ENCODE measurements around the gene ICAM5. TPM values are rescaled to one million over a fixed set of nuclear protein-coding genes. Genes with fewer than 3 reads are reported as not detected.
A peak's percentile ranks its signal among the peaks of the same experiment; 100 is the strongest.

ICAM5 gene
- polyA plus RNA-seq, 1 donor (not counting 4 experiments of a cell fraction or from before 2014, with no cell fraction given) = 0.20 TPM

- DNase-seq (ENCODE audit: low read depth, low spot score) = no peak
- H4K20me1 ChIP-seq (ENCODE audit: control insufficient read depth, extremely low read depth, insufficient read depth, low read length) = no peaks in the 10 kb centered on the region
- no peak for FAIRE-seq
- H3K4me2 ChIP-seq (ENCODE audit: control insufficient read depth, extremely low read depth, insufficient read depth, low read depth, low read length) = peak overlapping the region; percentile 76
- H2AFZ ChIP-seq (ENCODE audit: control insufficient read depth, low read length) = peak overlapping the region; percentile 66
- no peaks in the 10 kb centered on the region for H3K9me1 ChIP-seq (ENCODE audit: control insufficient read depth, extremely low read depth, insufficient read depth, low read length)
- dilution Hi-C loops (cut with MboI; ENCODE audit: extremely low pct_ligation_motif_present, low sequenced_read_pairs) = no loop called here
- TF ChIP-seq EZH2 (IDR thresholded peaks at IDR 0.05; ENCODE audit: low read length) = no peak
- TF ChIP-seq, protein P1, sequence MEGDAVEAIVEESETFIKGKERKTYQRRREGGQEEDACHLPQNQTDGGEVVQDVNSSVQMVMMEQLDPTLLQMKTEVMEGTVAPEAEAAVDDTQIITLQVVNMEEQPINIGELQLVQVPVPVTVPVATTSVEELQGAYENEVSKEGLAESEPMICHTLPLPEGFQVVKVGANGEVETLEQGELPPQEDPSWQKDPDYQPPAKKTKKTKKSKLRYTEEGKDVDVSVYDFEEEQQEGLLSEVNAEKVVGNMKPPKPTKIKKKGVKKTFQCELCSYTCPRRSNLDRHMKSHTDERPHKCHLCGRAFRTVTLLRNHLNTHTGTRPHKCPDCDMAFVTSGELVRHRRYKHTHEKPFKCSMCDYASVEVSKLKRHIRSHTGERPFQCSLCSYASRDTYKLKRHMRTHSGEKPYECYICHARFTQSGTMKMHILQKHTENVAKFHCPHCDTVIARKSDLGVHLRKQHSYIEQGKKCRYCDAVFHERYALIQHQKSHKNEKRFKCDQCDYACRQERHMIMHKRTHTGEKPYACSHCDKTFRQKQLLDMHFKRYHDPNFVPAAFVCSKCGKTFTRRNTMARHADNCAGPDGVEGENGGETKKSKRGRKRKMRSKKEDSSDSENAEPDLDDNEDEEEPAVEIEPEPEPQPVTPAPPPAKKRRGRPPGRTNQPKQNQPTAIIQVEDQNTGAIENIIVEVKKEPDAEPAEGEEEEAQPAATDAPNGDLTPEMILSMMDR (optimal IDR thresholded peaks at IDR 0.05 in 1 of 3, IDR thresholded peaks at IDR 0.05 in 1 of 3, conservative IDR thresholded peaks at IDR 0.05 in 1 of 3; ENCODE audit: extremely low read depth in 1 of 3, insufficient read depth in 2 of 3, low read length in 3 of 3) = no peak
- peak overlapping the region; percentile 27 to 66 (median 46) for H3K4me3 ChIP-seq (ENCODE audit: control insufficient read depth in 2 of 3, extremely low read depth in 1 of 3, insufficient read depth in 2 of 3, low read depth in 1 of 3, low read length in 3 of 3)
- no peaks in the 10 kb centered on the region for H3K79me2 ChIP-seq (ENCODE audit: control insufficient read depth, insufficient read depth, low read length)
- H3K27ac ChIP-seq (ENCODE audit: control insufficient read depth, insufficient read depth, low read length) = no peak overlapping the region
- H3K4me1 ChIP-seq (ENCODE audit: control insufficient read depth, extremely low read depth, insufficient read depth, low read length) = peaks cover 40% of the 10 kb centered on the region
- no peaks in the 10 kb centered on the region for H3K9me3 ChIP-seq (ENCODE audit: control insufficient read depth, low read depth, low read length)
- H3K36me3 ChIP-seq (ENCODE audit: control insufficient read depth in 2 of 2, extremely low read depth in 1 of 2, insufficient read depth in 2 of 2, low read length in 2 of 2) = no peaks in the 10 kb centered on the region
- peaks cover 64% of the 10 kb centered on the region for H3K27me3 ChIP-seq (ENCODE audit: control insufficient read depth, extremely low read depth, insufficient read depth, low read length)
- peak overlapping the region; percentile 4 for H3K9ac ChIP-seq (ENCODE audit: control insufficient read depth, extremely low read depth, insufficient read depth, low read length)
Observed at GRCh38 chr19:10289167-10289835, 451 bp upstream of the ICAM5 start.

DNA sequence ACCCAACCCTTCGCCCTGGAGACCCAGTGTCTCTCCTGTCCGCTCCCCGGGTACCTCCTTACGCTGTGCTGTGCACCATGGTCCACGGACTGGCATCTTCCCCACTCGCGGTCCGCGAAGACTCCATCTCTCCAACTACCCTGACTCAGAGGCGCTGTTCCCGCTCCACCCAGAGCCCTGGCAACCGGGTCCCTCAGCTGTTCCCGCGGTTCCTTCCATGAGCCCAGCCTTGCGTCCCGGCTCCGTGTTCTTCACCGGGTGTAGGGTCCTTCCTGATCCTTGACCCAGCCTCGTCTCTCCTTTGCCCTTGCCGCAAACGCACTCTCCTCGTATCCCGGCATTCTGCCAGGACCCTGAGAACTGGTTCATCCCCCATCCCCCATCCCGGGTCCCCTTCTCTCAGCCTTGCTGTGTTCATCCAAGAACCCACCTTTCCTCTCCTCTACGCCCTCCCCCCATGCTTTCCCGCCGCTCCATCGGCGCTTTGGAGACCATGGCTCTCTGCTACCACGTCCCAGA, 664 bp downstream of the ICAM5 start:
- H3K4me3 ChIP-seq (ENCODE audit: control insufficient read depth in 2 of 3, extremely low read depth in 1 of 3, insufficient read depth in 2 of 3, low read depth in 1 of 3, low read length in 3 of 3) = peak overlapping the region; percentile 27 to 66 (median 57)
- DNase-seq (ENCODE audit: low read depth, low spot score) (no peak), FAIRE-seq (no peak)
- no peaks in the 10 kb centered on the region for H3K9me1 ChIP-seq (ENCODE audit: control insufficient read depth, extremely low read depth, insufficient read depth, low read length)
- peak overlapping the region; percentile 43 for H2AFZ ChIP-seq (ENCODE audit: control insufficient read depth, low read length)
- H3K9ac ChIP-seq (ENCODE audit: control insufficient read depth, extremely low read depth, insufficient read depth, low read length) = no peak overlapping the region
- no peaks in the 10 kb centered on the region for H3K9me3 ChIP-seq (ENCODE audit: control insufficient read depth, low read depth, low read length)
- H3K27me3 ChIP-seq (ENCODE audit: control insufficient read depth, extremely low read depth, insufficient read depth, low read length) = peaks cover 75% of the 10 kb centered on the region
- H3K4me1 ChIP-seq (ENCODE audit: control insufficient read depth, extremely low read depth, insufficient read depth, low read length) = peaks cover 40% of the 10 kb centered on the region
- peak overlapping the region; percentile 90 for H3K4me2 ChIP-seq (ENCODE audit: control insufficient read depth, extremely low read depth, insufficient read depth, low read depth, low read length)
- no peaks in the 10 kb centered on the region for H3K36me3 ChIP-seq (ENCODE audit: control insufficient read depth in 2 of 2, extremely low read depth in 1 of 2, insufficient read depth in 2 of 2, low read length in 2 of 2)
- no peak overlapping the region for H3K27ac ChIP-seq (ENCODE audit: control insufficient read depth, insufficient read depth, low read length)
- dilution Hi-C loops (cut with MboI; ENCODE audit: extremely low pct_ligation_motif_present, low sequenced_read_pairs) = no loop called here
- TF ChIP-seq EZH2 (IDR thresholded peaks at IDR 0.05; ENCODE audit: low read length) = peak; percentile 61
- TF ChIP-seq, protein P1 (optimal IDR thresholded peaks at IDR 0.05 in 1 of 3, IDR thresholded peaks at IDR 0.05 in 1 of 3, conservative IDR thresholded peaks at IDR 0.05 in 1 of 3; ENCODE audit: extremely low read depth in 1 of 3, insufficient read depth in 2 of 3, low read length in 3 of 3) = no peak
- H4K20me1 ChIP-seq (ENCODE audit: control insufficient read depth, extremely low read depth, insufficient read depth, low read length) = no peaks in the 10 kb centered on the region
- H3K79me2 ChIP-seq (ENCODE audit: control insufficient read depth, insufficient read depth, low read length) = no peaks in the 10 kb centered on the region

Measured in keratinocyte (primary cell).